Nephron progenitor cell (in vitro differentiated cells): Measurements from ENCODE around the gene SYNDIG1L.

Experiments used
- DNase-seq: peaks from one replicate; pipeline ENCODE4 v3.0.0; 2021
- H3K27ac Mint-ChIP-seq: 2 replicates; pipeline ENCODE4 v1.8.0; 2021; ENCODE audit warnings: mild to moderate bottlenecking, moderate library complexity, mixed read lengths
- H3K27me3 Mint-ChIP-seq: 2 replicates; pipeline ENCODE4 v1.8.0; 2021; ENCODE audit warnings: mild to moderate bottlenecking, low read depth, mixed read lengths; ENCODE audit not compliant: poor library complexity
- H3K36me3 Mint-ChIP-seq: 2 replicates; pipeline ENCODE4 v1.8.0; 2021; ENCODE audit warnings: low read depth, mixed read lengths
- H3K4me1 Mint-ChIP-seq: 2 replicates; pipeline ENCODE4 v1.8.0; 2021; ENCODE audit warnings: mixed read lengths
- H3K4me3 Mint-ChIP-seq: 2 replicates; pipeline ENCODE4 v1.8.0; 2021; ENCODE audit warnings: mild to moderate bottlenecking, moderate library complexity, mixed read lengths
- H3K9me3 Mint-ChIP-seq: 2 replicates; pipeline ENCODE4 v1.8.0; 2021; ENCODE audit warnings: mild to moderate bottlenecking, moderate library complexity, mixed read lengths
- TF ChIP-seq, protein P1 (sequence below): fragments of 200-600 bp; sonication (generic); IDR thresholded peaks from 2 replicates; pipeline ENCODE4 v1.5.0; 2021; ENCODE audit warnings: antibody characterized with exemption

SYNDIG1L gene

DNA sequence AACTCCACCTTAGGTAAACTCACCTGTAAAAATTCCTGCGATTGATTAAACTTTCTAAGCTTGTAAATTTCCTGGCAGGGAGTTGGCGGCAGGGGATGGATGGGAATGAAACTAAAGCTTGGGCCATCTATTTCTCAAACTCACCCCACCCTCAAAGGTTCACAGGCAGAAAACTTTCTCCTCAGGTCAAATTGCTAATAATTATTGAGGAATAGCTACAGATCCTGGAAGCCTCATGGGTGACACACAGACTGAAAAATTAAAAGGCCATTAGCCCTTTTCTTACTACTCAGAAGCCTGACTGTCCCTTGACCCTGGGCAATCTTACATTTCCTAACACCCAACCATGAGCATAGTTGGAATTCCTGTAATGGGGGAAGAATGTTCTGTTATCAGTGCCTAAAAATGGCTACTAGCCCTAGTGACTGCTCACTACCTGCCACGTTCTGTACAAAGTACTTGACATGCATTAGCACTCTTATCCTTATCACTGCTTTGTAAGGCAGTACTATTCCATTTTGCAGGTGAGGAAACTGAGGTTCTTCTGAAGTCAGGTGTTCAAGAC is 12.4 kb upstream of the SYNDIG1L start:
- H3K27me3 Mint-ChIP-seq = peaks cover 37% of the 10 kb centered on the region
- H3K27ac Mint-ChIP-seq = no peak overlapping the region
- no peak for DNase-seq
- no peaks in the 10 kb centered on the region for H3K4me1 Mint-ChIP-seq
- no peak overlapping the region for H3K4me3 Mint-ChIP-seq
- TF ChIP-seq, protein P1, sequence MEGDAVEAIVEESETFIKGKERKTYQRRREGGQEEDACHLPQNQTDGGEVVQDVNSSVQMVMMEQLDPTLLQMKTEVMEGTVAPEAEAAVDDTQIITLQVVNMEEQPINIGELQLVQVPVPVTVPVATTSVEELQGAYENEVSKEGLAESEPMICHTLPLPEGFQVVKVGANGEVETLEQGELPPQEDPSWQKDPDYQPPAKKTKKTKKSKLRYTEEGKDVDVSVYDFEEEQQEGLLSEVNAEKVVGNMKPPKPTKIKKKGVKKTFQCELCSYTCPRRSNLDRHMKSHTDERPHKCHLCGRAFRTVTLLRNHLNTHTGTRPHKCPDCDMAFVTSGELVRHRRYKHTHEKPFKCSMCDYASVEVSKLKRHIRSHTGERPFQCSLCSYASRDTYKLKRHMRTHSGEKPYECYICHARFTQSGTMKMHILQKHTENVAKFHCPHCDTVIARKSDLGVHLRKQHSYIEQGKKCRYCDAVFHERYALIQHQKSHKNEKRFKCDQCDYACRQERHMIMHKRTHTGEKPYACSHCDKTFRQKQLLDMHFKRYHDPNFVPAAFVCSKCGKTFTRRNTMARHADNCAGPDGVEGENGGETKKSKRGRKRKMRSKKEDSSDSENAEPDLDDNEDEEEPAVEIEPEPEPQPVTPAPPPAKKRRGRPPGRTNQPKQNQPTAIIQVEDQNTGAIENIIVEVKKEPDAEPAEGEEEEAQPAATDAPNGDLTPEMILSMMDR = no peak
- H3K9me3 Mint-ChIP-seq = no peaks in the 10 kb centered on the region
- no peaks in the 10 kb centered on the region for H3K36me3 Mint-ChIP-seq

DNA sequence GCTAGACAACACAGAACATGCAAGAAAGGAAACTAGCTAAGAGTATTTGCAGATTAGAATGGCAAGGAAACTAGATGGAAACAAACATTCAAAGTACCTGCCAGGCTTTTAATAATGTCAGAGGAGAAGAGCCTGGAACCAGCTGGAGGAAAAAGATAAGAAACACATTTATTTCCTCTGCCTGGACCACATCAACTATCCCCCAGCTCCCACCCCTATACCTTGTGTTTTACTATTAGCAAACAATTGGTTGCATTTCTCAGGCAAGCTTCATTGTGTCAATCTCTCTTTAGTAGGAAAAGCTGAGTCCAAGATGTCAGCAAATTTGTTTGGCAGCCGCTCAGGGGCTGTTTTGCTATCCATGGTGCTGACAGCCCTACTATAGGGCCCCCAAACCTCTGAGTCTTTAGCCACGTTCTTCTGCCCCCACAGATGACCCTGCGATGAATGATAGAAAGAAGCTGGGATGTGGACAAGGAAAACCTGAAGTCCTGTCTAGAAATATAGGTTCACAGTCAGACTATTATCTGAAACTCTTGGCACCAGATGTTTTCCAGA is 11.6 kb upstream of the SYNDIG1L start:
- no peaks in the 10 kb centered on the region for H3K4me1 Mint-ChIP-seq
- H3K27me3 Mint-ChIP-seq = peaks cover 30% of the 10 kb centered on the region
- DNase-seq = peak; percentile 35
- no peaks in the 10 kb centered on the region for H3K9me3 Mint-ChIP-seq
- TF ChIP-seq, protein P1 = no peak
- no peaks in the 10 kb centered on the region for H3K36me3 Mint-ChIP-seq
- no peak overlapping the region for H3K4me3 Mint-ChIP-seq
- no peak overlapping the region for H3K27ac Mint-ChIP-seq

DNA sequence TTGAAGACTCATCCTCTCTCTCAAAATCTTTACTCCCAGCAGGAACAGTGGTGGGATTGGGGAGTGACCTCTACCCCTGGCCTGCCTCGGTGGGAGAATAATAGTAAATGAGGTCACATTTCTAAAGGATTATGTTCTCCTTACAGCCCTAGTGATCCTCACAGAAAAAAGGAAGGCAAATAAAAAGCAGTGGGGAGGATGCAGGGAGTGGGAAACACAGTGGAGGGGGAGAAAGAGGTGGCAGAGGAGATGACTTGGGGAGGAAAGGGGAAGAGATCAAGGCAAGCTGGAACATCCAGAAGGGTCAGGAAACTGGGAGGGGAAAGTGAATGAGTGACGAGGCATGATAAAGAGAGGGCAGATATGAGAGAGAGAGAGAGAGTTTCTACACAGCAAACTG is 8.3 kb upstream of the SYNDIG1L start:
- DNase-seq = no peak
- no peaks in the 10 kb centered on the region for H3K9me3 Mint-ChIP-seq
- no peak overlapping the region for H3K4me3 Mint-ChIP-seq
- TF ChIP-seq, protein P1 = no peak
- peaks cover 54% of the 10 kb centered on the region for H3K27me3 Mint-ChIP-seq
- H3K4me1 Mint-ChIP-seq = no peaks in the 10 kb centered on the region
- H3K27ac Mint-ChIP-seq = no peak overlapping the region
- no peaks in the 10 kb centered on the region for H3K36me3 Mint-ChIP-seq

DNA sequence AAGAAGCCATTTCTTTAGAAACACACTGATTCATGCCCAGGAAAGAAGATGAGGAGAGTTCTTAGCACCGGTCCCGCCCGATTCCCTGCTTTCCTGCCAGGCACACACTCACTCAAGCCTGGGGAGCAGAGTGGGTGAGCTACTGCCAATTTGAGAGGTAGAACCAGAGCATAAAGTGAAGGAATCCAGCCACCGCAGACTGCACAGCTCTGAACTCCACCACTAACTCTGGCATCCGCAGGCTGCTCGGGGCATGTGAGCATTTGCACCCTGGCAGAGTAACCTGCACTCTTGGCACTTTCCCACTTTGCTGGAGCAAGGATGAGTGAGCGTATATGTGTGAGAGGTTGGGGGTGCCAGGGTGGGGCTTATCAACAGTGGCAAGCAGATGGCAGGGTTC is 4.0 kb upstream of the SYNDIG1L start:
- Mint-ChIP-seq H3K27me3 (peaks cover 69% of the 10 kb centered on the region), H3K9me3 (no peaks in the 10 kb centered on the region), H3K4me1 (no peaks in the 10 kb centered on the region), H3K27ac (no peak overlapping the region), H3K36me3 (no peaks in the 10 kb centered on the region), H3K4me3 (no peak overlapping the region)
- TF ChIP-seq, protein P1 = no peak
- DNase-seq = no peak

DNA sequence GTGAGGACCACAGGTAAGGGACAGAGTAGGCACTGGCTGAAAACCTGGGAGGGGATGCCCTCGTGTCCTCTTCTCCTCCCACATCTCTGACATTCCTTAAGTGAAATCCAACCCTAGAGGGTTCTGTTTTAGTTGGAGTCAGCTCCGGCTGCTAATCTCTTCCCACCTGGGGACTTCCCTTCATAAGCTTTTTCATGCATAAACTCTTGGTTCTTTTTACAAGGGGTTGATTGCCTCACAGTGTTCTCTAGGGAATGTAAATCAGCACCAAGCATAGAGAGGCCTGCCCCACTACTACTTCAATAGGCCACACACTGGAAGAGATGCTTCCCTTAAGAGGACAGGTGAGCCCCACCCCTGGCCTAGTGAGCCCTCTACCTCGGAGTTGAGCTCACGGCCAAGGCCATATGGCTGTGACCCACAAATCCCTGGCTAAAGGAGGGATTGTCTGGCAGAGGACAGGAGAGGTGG is 3.2 kb upstream of the SYNDIG1L start:
- Mint-ChIP-seq H3K9me3 (no peaks in the 10 kb centered on the region), H3K4me3 (no peak overlapping the region), H3K27me3 (peaks cover 69% of the 10 kb centered on the region), H3K36me3 (no peaks in the 10 kb centered on the region), H3K27ac (no peak overlapping the region), H3K4me1 (no peaks in the 10 kb centered on the region)
- TF ChIP-seq, protein P1 = no peak
- DNase-seq = no peak

DNA sequence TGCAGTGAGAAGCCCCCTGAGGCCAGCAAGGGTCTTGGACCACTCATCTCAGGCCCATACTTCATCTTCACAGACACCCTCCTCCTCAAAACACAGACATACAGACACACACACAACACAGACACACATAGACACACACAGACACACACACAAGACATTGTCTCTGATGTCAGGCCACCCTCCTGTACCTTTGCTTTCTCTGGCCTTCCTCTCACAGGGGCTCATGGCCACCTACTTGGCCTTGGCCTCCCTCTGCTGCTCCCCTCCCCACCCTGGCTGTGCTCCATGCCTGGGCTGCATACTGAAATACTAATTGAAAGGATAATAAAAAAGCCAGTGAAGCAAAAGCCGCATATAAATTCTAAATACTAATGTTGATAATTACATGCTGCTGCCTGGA is 1.6 kb upstream of the SYNDIG1L start:
- no peak overlapping the region for H3K4me3 Mint-ChIP-seq
- H3K36me3 Mint-ChIP-seq = no peaks in the 10 kb centered on the region
- H3K27ac Mint-ChIP-seq = no peak overlapping the region
- H3K9me3 Mint-ChIP-seq = no peaks in the 10 kb centered on the region
- TF ChIP-seq, protein P1 = no peak
- peaks cover 61% of the 10 kb centered on the region for H3K27me3 Mint-ChIP-seq
- DNase-seq = no peak
- H3K4me1 Mint-ChIP-seq = no peaks in the 10 kb centered on the region
